ENCODE data around the gene RAB36.

The RAB36 gene

DNA sequence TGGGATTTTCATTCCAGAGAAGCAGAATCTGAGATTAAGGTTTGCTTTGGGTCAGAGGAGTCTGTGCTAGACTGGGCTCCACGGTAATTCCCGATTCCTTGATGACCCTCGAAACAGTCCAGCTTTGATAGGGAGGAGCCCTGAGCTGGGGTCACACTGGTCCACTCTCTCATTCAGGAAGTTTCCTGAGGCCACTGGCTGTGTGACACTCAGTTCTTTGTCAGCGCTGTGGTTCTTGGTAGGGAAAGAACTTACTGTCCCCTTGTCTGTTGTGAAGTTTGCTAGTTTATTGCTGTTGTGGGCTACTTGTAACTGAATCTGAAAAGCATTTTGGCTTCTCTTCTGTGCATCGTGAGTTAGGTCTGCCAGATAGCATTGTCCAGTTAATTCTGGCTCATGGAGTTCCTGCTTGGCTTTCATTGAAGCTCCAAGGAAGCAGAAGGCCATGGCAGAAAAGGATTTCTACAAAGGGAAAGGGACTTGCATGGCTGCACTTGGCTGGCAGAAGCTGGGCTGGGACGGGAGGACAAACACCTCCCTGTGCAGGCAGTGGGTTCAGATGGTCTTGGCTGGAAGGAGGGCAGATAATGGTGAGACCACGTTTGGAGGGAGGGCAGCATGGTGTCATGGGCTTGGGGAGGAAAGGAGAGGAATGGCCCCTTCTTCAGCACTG, 58.3 kb downstream of the RAB36 start:
- TF ChIP-seq CTCF (IDR thresholded peaks at IDR 0.05; ENCODE audit: low read depth, low read length), result no peak
- in situ Hi-C loops (cut with HindIII; ENCODE audit: low sequenced_read_pairs), result no loop called here
- DNase-seq (ENCODE audit: low read depth, low spot score), result no peak
- H3K4me3 ChIP-seq (ENCODE audit: low read depth, low read length), result no peak overlapping the region

DNA sequence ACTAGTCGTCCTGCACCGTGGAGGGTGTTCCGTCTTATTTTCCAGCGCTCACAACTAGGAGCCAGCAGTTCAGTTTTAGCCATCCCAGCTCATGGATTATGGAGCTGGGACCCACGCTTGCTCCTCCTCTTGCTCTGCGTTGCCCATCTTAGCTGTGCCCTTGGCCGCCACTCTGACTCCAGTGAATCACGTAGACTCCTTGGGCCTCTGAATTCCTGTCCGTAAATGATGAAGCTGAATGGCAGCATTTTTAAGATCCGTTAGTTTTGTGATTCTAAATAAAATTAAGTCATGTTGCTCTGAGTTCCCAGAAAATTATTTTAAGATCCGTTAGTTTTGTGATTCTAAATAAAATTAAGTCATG, 58.8 kb downstream of the RAB36 start:
- in situ Hi-C loops (cut with HindIII; ENCODE audit: low sequenced_read_pairs), result no loop called here
- no peak for TF ChIP-seq CTCF (IDR thresholded peaks at IDR 0.05; ENCODE audit: low read depth, low read length)
- no peak for DNase-seq (ENCODE audit: low read depth, low spot score)
- H3K4me3 ChIP-seq (ENCODE audit: low read depth, low read length), result no peak overlapping the region

DNA sequence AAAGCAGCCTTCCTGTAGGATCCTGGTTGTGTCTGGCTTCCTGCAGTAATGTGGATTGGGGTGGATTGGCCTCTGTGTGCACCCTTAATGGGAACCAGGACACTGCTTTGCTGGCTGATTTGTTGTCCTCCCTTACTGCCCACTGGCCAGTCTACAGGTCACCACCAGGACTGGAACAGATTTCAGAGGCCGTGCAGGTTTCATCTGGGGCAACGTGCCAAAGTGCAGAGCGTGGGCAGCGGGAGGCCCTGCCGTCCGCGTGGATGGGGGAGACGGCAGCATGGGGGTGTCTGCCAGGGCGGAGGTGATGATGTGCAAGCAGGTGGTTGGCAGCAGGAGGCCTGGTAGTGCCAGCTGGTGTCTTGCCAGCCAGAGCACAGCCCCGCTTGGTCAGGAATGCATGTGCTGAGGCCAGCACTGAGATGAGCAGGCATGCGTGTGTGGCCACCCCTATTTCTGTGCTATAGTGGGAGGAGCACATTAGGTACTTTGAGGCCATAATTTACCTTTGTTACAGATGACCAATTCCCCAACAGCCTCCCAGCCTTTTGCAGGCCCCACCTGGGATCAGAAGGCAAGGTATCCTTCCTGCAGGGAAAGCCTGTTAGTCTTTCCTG, 59.4 kb downstream of the RAB36 start:
- in situ Hi-C loops (cut with HindIII; ENCODE audit: low sequenced_read_pairs), result no loop called here
- no peak for DNase-seq (ENCODE audit: low read depth, low spot score)
- H3K4me3 ChIP-seq (ENCODE audit: low read depth, low read length), result no peak overlapping the region
- no peak for TF ChIP-seq CTCF (IDR thresholded peaks at IDR 0.05; ENCODE audit: low read depth, low read length)

GRCh38 chr22:23205339-23206049, 60.2 kb downstream of the RAB36 start:
- in situ Hi-C loops (cut with HindIII; ENCODE audit: low sequenced_read_pairs), result no loop called here
- no peak for TF ChIP-seq CTCF (IDR thresholded peaks at IDR 0.05; ENCODE audit: low read depth, low read length)
- H3K4me3 ChIP-seq (ENCODE audit: low read depth, low read length), result no peak overlapping the region
- no peak for DNase-seq (ENCODE audit: low read depth, low spot score)

- in situ Hi-C loops (cut with HindIII; ENCODE audit: low sequenced_read_pairs), result no loop called here
- no peak overlapping the region for H3K4me3 ChIP-seq (ENCODE audit: low read depth, low read length)
- no peak for DNase-seq (ENCODE audit: low read depth, low spot score)
- TF ChIP-seq CTCF (IDR thresholded peaks at IDR 0.05; ENCODE audit: low read depth, low read length), result no peak
Observed at GRCh38 chr22:23206915-23207314, 61.6 kb downstream of the RAB36 start.

GRCh38 chr22:23207729-23208393, 62.6 kb downstream of the RAB36 start:
- H3K4me3 ChIP-seq (ENCODE audit: low read depth, low read length), result no peak overlapping the region
- in situ Hi-C loops (cut with HindIII; ENCODE audit: low sequenced_read_pairs), result no loop called here
- no peak for DNase-seq (ENCODE audit: low read depth, low spot score)
- TF ChIP-seq CTCF (IDR thresholded peaks at IDR 0.05; ENCODE audit: low read depth, low read length), result no peak

Data from astrocyte of the spinal cord (primary cell).